Measurements from ENCODE around the gene NKG7.

NKG7 gene

GRCh38 chr19:51321799-51322198, 50.7 kb downstream of the NKG7 start:
- Histone ChIP-seq H3K4me1 (ENCODE audit: control insufficient read depth, insufficient read depth, low read length) (no peaks in the 10 kb centered on the region), H3K9me3 (ENCODE audit: control insufficient read depth in 2 of 2, low read length in 2 of 2) (peaks cover 0 to 3% of the 10 kb centered on the region in 2 donors), H3K27ac (ENCODE audit: low read length) (no peak overlapping the region), H3K9ac (ENCODE audit: low read length in 2 of 2) (no peak overlapping the region), H3K4me3 (ENCODE audit: low read length in 2 of 2) (no peak overlapping the region), H3K36me3 (ENCODE audit: control insufficient read depth in 2 of 2, insufficient read depth in 2 of 2, low read length in 2 of 2) (no peaks in the 10 kb centered on the region), H3K27me3 (ENCODE audit: control insufficient read depth in 1 of 2, insufficient read depth in 2 of 2, low read length in 2 of 2) (peaks cover 8 to 29% of the 10 kb centered on the region in 2 donors)
